GM21526 (cell line): ENCODE measurements around the gene SGCD.

Experiments
- ATAC-seq: cut with Tn5 transposase; IDR thresholded peaks from one replicate; pipeline ENCODE4 v1.9.1; 2021; ENCODE audit warnings: moderate library complexity; ENCODE audit not compliant: unreplicated experiment, low FRiP score

The SGCD gene

GRCh38 chr5:156446526-156446925 lies 119.6 kb downstream of the SGCD start:
- no peak for ATAC-seq

- no peak for ATAC-seq
These were observed 123.8 kb downstream of the SGCD start for GRCh38 chr5:156450778-156451177.

- no peak for ATAC-seq
These were observed 124.5 kb downstream of the SGCD start for GRCh38 chr5:156451505-156451904.

- ATAC-seq = no peak
These were observed 129.9 kb downstream of the SGCD start for GRCh38 chr5:156456857-156457256.

GRCh38 chr5:156459812-156460385 lies 132.9 kb downstream of the SGCD start:
- ATAC-seq = no peak

- ATAC-seq = no peak
These were observed 133.5 kb downstream of the SGCD start for GRCh38 chr5:156460471-156460870.

- ATAC-seq = no peak
These were observed 139.9 kb downstream of the SGCD start for GRCh38 chr5:156466871-156467270.

- ATAC-seq = no peak
These were observed 142.7 kb downstream of the SGCD start for GRCh38 chr5:156469636-156470035.

- ATAC-seq = no peak
These were observed 144.9 kb downstream of the SGCD start for GRCh38 chr5:156471893-156472292.

- ATAC-seq = no peak
These were observed 146.4 kb downstream of the SGCD start for GRCh38 chr5:156473269-156473908.

GRCh38 chr5:156474251-156474650 lies 147.3 kb downstream of the SGCD start:
- ATAC-seq = no peak

- no peak for ATAC-seq
These were observed 148.5 kb downstream of the SGCD start for GRCh38 chr5:156475182-156476157.

- ATAC-seq = no peak
These were observed 149.2 kb downstream of the SGCD start for GRCh38 chr5:156476158-156476551.

GRCh38 chr5:156476678-156477077 lies 149.7 kb downstream of the SGCD start:
- no peak for ATAC-seq

GRCh38 chr5:156477196-156477595 lies 150.2 kb downstream of the SGCD start:
- ATAC-seq = no peak

GRCh38 chr5:156479849-156480248 lies 152.9 kb downstream of the SGCD start:
- ATAC-seq = no peak

- no peak for ATAC-seq
These were observed 154.8 kb downstream of the SGCD start for GRCh38 chr5:156481741-156482140.

GRCh38 chr5:156482818-156483217 lies 155.9 kb downstream of the SGCD start:
- no peak for ATAC-seq

- ATAC-seq = no peak
These were observed 159.7 kb downstream of the SGCD start for GRCh38 chr5:156486394-156487238.

GRCh38 chr5:156491766-156492165 lies 164.8 kb downstream of the SGCD start:
- ATAC-seq = no peak

GRCh38 chr5:156496291-156496690 lies 169.3 kb downstream of the SGCD start:
- ATAC-seq = no peak
